GM19023 (cell line): Measurements from ENCODE around the gene ZC2HC1B.
"Not testable (repeated sequence)": the region's sequence is repeated elsewhere in the genome, so short reads cannot be mapped to it uniquely, and the experiment has no call there.

ENCODE experiments used
- ATAC-seq: cut with Tn5 transposase; IDR thresholded peaks from one replicate; pipeline ENCODE4 v1.9.1; 2021; ENCODE audit warnings: mild to moderate bottlenecking, moderate library complexity; ENCODE audit not compliant: unreplicated experiment

Gene ZC2HC1B, protein sequence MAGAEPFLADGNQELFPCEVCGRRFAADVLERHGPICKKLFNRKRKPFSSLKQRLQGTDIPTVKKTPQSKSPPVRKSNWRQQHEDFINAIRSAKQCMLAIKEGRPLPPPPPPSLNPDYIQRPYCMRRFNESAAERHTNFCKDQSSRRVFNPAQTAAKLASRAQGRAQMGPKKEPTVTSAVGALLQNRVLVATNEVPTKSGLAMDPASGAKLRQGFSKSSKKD

DNA sequence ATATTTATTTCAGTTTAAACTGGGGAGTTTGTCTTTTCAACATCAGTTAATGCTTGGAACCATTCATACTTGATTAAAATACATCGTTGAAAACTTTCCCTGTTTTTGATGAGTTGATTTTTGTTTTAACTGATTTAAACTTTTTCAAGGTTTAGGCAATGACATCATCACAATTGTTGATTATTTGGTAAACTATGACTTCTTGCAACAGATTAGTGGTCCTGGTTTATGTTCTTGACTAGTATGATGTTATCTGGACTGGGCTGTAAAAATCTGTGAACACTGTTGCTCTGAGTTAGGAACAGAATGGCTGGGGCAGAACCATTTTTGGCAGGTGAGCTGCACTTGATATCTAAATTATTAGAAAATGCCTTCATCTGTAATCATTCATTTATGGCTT, at the start of gene ZC2HC1B:
Gene ZC2HC1B (plus strand): TSS at position 241 of the 400 bp plus-strand sequence. CDS start 66 bp downstream, at position 307.
- no peak for ATAC-seq

DNA sequence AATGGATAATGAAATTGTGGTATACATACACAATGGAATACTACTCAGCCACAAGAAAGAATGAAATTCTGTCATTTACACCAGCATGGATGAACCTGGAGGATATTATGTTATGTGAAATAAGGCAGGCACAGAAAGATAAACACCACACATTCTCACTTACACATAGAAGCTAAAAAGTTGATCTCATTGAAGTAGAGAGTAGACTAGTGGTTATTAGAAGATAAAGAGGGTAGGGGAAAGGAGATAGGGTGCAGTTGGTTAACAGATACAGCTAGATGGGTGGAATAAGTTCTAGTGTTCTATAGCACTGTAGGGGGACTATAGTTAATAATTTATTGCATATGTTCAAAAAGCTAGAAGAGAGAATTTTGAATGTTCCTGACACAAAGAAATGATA, 46.7 kb upstream of the ZC2HC1B start:
- ATAC-seq = no peak

DNA sequence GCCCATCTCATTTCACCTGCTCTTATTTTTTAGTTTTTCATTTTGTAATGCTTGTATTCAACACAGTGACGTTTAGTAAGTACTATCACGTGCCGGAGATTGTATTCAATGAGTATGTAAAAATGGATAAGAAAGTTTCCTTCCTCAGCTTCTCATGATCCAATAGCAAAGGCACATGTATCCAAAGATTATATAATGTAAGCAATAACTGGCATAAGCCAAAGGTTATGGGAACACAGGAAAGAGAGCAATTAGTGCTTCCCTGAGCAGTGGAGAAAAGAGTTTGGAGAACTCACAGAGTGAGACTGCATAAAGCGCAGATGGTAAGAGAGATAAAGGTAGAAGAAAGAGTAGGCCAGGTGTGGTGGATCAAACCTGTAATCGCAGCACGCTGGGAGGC, 42.9 kb upstream of the ZC2HC1B start:
- no peak for ATAC-seq

DNA sequence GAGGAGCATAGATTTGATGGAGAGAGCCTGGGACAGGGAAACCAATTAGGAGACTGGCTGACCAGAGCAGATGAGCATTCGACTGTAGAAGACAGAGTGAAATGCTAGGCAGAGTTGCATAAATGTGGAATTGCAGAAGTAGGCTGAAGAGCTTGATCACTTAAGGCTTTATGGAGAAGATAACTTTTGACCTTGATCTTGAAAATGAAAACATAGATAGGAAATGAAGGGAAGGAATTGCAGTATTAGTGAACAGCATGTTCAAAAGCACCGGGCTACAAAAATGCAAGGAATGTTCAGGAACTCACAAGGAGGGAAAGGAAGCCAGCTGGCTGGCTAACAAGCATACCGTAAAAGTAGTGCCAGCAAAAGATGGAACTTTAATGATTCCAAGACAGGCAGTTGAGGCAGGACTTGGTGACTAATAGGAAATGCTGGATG, 41.7 kb upstream of the ZC2HC1B start:
- no peak for ATAC-seq

DNA sequence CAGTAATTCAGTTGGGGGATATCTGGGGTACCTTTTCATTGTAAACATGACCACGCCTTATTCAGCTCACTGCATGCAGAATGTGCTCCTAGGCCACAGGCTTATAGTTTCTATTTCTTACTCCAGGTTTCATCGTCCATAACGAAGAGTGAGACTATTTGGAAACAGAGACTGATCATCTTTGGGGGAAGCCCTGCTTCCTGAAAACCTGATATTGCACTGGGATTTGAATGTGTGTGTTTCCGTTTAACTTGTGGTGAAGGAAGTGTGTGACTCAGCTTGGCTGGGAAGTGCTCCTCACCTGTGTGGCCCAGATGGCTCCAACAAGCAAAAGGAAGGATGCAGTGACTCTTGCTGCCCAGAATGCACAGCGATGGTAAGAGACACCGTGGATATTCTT, 40.7 kb upstream of the ZC2HC1B start:
- ATAC-seq = no peak

DNA sequence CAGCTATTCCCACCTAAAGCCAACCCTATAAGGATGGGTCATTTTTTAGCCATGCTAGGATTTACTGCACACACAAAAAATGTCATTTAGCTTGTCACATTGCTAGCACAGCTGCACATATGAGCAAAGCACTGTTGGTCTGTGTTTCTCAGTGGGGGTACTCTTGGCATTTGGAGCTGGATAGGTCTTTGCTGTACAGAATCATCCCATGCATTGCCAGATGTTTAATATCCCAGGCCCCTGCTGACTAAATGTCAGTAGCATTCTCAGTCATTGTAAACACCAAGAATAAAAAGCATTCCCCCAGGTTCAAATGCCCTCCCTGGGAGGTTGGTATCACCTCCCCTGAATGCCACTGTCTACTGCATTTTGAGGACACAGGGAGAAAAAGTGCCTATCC, 35.7 kb upstream of the ZC2HC1B start:
- ATAC-seq = no peak

DNA sequence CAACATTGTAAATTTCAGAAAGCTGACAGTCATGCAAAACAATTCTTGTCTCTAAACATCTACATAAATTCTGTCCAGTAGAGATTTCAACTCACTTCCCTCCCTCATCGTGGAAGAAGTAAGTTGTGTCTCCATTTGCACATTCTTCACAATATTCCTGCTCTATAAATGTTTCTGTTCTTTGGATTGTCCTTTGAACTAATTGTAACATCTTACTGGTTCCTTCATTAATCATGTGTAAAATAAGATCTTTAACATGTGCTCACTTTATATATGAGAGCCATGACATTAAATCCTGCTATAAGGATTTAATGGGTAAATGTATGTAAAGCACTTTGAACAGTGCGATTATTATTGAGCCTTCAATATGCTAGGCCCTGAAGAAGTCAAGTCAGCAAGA, 28.1 kb upstream of the ZC2HC1B start:
- ATAC-seq = no peak

DNA sequence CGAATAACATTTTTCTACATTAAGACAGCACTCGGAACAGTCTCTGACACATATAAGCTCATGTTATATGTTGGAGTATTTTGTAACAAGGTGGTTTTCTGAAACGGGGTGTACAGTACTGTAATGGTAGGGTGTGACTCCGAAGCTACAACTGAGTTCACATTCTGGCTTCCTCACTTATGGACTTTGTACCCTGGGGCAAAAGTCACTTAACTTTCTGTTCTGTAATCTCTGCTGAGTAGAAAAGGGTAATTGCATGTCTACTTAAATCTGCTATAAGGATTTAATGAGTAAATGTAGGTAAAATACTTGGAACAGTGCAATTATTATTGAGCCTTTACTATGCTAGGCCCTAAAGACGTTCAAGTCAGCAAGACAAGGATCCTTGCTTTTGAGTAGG, 25.9 kb upstream of the ZC2HC1B start:
- ATAC-seq = no peak

DNA sequence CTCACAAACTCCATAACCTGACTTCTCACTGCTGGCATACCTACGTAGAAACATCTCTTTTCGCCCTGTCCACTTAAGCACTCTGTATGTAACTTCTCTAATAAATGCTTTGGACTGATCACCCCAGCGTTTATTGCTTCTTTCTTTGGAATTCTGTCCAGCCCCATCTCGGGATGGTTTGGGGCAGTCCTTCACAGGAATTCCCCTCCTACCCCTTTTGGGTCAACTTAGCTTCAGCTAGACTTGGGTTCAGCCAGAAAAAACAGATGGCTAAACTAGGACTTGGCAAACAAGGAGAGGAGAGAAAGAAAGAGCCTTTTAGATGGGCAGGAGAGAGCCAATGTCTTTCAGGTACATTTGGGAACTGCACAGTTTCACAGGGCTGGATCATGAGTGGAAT, 25.1 kb upstream of the ZC2HC1B start:
- ATAC-seq = no peak

DNA sequence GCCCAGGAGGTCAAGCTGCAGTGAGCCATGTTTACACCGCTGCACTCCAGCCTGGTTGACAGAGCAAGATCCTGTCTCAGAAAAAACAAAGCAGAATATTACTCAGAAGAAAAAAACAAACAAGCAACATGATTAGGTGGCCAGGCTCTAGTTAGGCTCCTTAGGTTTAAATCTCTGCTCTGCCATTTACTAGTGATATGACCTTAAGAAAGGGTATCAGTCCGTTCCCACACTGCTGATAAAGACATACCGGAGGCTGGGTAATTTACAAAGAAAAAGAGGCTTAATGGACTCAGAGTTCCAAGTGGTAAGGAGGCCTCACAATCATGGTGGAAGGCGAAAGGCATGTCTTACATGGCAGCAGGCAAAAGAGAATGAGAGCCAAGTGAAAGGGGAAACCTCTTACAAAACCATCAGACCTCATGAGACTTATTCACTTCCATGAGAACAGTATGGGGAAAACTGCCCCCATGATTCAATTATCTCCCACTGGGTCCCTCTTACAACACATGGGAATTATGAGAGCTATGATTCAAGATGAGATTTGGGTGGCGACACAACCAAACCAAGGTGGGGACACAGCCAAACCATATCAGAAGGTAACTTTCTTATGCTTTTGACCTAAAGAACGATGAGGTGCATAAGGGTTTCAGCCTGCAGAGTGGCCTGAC, 23.5 kb upstream of the ZC2HC1B start:
- ATAC-seq = no peak

DNA sequence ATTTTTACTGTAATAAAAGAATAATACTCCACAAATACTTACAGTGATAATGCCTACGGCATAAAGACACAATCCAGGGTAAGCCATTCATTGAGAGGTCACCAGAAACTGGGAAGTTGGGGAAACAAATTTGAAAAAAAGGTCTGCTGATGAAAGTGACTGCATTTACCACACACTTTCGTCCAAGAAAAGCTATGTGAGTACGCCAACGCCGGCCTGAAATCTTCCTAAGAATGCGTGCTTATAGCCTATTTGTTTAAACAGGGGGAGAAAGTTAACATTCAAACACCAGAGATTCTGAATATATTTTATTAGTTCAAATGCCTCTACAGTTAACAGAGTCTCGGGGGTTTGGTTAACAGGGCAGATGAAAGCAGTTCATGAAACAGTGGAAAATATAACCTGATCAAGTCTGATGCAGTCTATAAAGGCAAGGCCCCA, 21.8 kb upstream of the ZC2HC1B start:
- ATAC-seq = no peak

DNA sequence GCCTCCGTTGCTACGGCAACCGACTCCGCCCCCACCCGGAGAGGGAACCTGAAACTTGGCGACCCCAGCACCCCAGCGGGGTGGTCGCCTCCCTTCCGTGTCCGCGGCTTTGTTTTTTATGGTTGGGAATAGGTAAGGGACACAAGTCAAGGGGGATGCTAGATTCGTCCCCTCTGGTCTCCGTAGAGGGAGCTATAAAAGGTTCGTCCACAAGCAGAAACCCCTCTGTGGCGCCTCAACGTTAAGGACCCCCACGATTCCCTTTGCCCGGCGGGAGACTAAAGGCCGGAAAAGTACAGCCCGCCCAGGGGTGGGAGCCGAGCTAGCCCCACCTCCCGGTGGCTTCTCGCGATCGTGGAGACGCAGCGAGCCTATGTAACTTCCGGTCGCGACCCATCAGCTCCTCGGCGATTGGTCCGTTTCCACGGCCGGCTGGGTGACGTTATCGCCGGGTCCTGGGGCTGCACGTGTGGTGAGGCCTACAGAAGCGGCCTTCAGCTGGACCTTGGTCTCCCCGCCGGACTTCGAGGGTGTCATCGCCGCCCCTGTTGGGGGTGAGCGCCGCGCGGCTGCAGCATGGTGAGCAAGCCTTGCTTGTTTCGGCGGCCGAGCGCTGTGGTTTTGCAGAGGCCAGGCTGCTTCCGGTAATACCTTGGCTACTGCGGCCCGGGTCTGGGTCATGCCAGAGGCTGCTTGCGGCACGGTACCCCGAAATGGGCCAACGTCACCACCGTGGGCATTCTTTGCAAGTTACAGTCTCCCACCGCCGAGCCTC, 21.2 kb upstream of the ZC2HC1B start, which contains the start of gene LTV1:
Gene LTV1 (plus strand): TSS at position 437 of the 775 bp plus-strand sequence. CDS start 140 bp downstream, at position 577.
- ATAC-seq = peak; percentile 100

DNA sequence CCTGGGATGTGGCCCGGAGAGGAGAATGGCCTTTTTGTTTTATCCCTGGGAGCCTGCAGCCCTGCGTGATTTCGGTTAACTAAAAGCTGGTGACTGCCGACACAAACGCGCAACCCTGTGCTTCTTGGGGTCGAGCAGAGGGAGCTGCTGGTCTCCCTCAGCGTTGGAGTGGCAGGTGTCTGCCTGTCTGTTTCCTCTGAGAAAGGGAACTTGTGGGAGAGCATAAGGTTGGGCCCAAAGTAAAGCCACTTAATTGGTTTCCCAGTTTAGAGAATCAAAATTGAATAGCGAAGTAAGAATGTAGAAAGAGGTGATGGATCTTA, 20.6 kb upstream of the ZC2HC1B start:
- peak; percentile 5 for ATAC-seq

DNA sequence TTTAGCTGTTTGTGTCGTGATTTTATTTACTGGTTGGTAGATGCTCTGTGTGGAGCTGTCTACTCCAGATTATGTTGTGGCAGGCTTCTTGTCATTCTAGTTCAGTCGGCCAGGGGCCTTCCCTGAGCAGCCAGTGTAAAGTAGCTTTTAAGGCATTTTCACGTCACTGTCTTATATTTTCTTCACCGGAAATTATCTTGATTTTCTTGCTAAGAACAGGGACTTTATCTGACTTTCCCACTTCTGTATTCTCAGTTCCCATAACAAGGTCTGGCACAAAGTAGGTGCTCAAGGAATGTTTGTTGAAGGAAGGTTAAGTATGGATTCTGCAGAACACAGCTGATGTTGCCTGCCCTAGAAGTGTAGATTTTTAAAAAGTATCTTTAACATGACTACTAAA, 20.3 kb upstream of the ZC2HC1B start:
- no peak for ATAC-seq

DNA sequence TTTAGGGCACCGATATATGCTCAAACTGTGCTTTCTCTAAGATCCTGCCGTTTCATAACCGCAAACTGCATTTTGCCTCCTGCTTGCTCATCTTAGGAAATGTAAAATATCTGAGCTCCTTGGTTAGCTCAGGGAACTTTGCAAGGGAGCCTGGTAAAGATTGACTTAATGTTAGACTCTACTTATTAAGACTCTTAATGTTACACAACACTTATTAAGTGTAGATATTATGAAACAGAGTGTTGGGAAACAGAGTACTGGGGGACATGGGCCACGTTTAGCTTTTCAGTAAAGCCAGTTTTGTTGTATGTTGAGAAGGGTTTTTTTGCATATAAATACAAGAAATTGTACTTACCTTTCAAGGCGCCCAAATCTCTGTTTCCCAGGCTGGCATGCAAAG, 19.2 kb upstream of the ZC2HC1B start:
- ATAC-seq = no peak

DNA sequence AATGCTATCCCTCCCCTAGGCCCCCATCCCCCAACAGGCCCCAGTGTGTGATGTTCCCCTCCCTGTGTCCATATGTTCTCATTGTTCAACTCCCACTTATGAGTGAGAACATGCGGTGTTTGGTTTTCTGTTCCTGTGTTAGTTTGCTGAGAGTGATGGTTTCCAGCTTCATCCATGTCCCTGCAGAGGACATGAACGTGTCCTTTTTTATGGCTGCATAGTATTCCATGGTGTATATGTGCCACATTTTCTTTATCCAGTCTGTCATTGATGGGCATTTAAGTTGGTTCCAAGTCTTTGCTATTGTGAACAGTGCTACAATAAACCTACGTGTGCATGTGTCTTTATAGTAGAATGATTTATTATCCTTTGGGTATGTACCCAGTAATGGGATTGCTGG, 12.6 kb upstream of the ZC2HC1B start:
- ATAC-seq = not testable (repeated sequence)

DNA sequence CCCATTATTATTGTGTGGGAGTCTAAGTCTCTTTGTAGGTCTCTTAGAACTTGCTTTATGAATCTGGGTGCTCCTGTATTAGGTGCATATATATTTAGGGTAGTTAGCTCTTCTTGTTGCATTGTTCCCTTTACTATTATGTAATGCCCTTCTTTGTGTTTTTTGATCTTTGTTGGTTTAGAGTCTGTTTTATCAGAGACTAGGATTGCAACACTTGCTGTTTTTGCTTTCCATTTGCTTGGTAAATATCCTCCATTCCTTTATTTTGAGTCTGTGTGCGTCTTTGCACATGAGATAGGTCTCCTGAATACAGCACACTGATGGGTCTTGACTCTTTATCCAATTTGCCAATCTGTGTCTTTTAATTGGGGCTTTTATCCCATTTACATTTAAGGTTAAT, 9.2 kb upstream of the ZC2HC1B start:
- not testable (repeated sequence) for ATAC-seq

DNA sequence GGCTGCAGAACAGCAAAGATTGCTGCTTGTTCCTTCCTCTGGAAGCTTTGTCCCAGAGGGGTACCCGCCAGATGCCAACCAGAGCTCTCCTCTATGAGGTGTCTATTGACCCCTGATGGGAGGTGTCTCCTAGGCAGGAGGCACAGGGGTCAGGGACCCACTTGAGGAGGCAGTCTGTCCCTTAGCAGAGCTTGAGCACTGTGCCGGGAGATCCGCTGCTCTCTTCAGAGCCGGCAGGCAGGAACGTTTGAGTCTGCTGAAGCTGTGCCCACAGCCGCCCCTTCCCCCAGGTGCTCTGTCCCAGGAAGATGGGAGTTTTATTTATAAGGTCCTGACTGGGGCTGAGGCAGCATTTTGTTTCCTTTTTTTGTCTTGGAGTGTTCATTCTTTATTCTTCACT, 7.5 kb upstream of the ZC2HC1B start:
- ATAC-seq = not testable (repeated sequence)

DNA sequence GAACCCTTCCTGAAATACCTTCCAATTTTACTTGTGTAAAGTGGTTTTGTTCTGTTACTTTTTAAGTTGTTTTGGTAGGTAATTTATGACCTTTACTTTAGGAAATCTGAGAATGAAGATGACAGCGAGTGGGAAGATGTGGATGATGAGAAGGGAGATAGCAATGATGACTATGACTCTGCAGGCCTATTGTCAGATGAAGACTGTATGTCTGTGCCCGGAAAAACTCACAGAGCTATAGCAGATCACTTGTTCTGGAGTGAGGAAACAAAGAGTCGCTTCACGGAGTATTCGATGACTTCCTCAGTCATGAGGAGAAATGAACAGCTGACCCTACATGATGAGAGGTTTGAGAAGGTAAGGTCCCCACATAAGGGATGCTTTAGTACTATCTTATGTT, 6.6 kb upstream of the ZC2HC1B start:
- ATAC-seq = no peak

DNA sequence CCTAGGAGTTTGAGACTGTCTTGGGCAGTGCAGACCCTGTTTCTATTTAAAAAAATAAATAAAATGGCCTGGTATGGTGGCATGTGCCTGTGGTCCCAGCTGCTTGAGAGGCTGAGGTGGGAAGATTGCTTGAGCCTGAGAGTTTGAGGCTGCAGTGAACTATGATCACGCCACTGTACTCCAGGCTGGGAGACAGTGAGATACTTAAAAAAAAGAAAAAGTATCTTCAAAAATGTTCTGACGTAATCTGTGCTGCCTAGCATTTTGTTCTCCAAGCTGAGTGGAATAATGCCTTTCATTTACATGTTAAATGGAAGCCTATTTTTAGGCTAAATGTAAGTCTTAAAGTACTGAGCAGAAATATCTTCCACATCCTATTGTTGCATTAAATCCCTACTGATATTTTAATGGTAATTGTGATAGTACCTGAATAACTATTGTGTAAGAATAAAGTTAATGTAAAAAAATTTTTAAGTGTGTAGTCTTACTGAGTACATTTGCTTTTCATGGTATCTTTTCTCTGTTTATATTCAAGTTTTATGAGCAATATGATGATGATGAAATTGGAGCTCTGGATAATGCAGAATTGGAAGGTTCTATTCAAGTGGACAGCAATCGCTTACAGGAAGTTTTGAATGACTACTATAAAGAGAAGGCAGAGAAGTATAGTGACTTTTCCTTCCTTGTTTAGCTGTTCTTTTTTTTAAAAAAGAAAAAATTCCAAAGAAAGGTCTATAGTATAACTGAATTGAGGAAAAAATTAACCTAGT, 4.2 kb upstream of the ZC2HC1B start:
- no peak for ATAC-seq

DNA sequence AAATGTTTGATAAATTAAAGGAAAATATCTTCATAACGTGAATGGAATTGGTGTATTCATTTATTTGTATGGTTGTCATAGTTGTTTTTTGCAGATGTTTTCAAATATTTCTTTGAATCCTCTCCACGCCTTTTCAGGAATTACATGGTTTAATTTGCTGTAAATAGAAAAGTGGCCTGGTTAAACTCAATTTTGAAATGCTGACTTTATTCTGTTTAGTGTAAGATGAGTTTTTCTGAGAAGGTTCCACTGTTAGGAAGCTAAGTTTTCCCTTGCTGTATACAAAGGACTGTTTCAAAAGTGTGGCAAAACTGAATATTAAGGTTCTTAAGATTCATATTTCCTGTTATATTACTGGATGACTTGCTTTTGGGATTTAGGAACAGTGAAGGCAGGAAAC, 503 bp upstream of the ZC2HC1B start:
- ATAC-seq = no peak
